RKO (cell line): ENCODE measurements around the gene TIMM22.

Experiments used
- DNase-seq: peaks from one replicate; pipeline ENCODE4 v3.0.0-alpha.2; 2016; ENCODE audit warnings: low spot score

Gene TIMM22

DNA sequence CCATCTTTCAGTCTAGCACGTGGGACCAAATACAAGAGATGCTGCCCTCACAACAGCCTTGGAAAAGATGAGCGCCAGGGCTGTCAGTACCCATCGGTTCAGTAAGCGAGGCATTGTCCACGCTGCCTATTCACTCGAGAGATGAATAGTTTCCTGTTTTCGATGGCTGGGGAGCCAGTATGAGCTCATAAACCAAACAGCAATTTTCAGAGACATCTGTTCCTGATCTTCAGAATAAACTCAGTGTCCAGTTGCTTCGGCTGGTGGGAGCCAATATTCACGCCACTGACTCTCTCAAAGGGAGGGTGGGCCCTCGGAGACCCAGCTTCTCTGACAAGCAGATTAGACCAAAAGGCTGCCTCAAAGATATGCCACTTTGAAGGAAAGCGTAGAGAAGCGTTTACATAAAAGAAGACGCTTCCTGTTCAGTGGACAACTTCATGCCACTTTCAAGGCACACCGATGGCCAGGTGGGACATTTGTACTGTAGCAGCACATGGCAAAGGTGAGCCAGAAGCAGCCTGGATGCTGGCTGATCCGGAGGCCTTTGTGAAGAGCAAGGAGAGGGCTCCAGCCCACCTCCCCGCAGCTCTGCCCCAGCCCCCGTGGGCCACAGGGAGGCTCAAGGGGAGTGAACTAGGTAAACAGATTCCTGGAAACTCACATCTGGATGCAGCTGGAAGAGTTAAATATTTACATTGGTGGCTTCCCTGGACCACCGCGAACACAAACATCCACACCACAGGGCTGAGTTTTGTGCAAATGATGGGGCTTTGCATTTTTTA lies 6.0 kb downstream of the TIMM22 start:
- DNase-seq: no peak

GRCh38 chr17:1003633-1003971 lies 6.7 kb downstream of the TIMM22 start:
- DNase-seq: no peak

GRCh38 chr17:1003972-1004768 lies 7.2 kb downstream of the TIMM22 start:
- DNase-seq: no peak

DNA sequence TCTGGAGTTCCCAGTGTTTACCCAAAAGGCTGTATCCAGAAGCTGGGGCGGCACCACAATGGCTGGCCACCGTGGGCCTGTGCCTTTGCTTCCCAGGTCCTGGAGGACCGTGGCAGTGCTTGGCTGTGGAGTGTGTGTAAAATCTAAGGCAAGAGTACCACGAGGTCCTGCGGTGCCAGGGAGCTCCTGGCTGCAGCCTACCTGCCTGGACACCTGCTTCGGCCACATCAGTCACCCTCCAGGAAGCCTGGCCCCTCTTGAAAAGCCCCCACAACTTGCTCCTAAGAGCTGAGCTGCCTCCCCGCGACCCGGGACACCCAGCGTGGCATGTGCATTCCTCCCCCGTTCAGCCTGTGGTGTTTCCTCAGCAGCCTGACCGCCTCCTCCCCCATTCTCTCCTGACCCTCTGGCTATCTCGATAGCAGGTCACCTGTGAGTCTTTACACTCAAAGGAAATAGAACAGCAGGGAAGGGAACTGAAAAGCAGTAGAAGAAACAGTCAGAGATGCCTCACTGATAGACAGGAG lies 7.9 kb downstream of the TIMM22 start:
- no peak for DNase-seq

- DNase-seq: no peak
These were observed 8.5 kb downstream of the TIMM22 start for GRCh38 chr17:1005361-1005946.

GRCh38 chr17:1006054-1006453 lies 9.1 kb downstream of the TIMM22 start:
- no peak for DNase-seq

DNA sequence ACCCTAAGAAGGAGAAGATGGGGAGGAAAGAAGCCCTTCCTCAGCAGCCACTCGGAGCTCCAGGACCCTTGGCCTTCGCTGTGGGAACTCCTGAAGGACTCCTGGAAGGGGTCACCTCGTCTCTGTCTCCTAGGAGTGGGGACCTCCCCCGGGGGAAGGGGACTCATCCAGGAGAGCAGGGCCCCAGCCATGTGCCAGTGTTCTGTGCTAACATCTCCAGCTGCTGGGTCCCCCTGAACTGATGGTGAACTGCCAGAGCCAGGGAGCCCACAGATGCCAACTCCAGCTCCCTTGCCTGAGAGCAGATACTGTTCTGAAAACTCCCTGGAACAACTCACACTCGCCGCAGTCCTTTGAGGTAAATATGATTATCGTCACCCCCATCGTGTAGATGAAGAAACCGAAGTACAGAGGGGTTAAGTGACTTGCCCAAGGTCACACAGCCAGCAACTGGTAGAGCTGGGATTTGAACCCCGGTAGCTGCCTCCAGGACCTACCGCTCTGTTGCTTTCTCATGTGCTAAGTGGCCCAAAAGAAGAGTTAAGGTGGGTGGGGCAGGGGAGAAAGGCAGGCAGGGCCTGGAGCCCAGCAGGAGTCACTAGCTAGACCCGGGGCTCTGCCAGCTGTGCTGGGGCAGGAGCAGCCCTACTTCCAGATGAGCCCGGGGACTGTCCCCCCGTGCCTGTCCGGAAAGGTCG lies 10.5 kb downstream of the TIMM22 start:
- no peak for DNase-seq

DNA sequence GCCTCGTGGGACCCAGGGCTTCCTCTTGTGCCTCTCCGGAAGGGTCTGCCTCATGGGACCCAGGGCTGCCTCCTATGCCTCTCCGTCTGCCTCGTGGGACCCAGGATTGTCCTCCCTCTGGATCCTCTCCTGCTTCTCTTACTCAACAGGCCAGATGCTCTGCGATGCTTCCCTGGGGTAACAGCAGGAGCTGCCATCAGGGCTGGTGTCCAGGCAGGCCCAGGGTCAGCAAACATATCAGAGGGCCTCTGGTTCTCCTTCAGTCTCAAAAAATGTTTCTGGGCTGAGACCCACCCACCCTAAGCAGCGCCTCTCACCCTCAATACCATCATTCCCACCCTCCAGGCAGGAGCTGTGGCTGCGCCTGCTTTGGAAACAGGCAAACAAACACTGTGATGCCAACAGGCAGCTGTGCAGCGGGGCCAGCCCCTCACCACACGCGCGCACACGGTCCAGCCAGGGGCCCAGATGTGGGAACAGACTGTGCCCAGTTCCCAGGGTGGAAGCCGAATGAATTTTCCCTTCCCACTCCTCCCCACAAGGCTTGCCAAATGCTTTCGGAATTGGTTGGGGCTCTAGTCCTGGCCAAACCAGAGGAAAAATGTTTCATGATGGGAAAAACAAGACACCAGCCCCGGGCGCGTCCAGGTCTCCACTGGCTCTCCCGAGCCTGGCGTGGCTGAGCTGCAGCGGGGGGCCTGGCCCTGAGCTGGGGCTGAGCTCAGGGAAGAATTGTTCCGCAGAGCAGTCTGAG lies 11.3 kb downstream of the TIMM22 start:
- DNase-seq: no peak

GRCh38 chr17:1009229-1010085 lies 12.5 kb downstream of the TIMM22 start:
- no peak for DNase-seq

- no peak for DNase-seq
These were observed 13.1 kb downstream of the TIMM22 start for GRCh38 chr17:1010086-1010450.

DNA sequence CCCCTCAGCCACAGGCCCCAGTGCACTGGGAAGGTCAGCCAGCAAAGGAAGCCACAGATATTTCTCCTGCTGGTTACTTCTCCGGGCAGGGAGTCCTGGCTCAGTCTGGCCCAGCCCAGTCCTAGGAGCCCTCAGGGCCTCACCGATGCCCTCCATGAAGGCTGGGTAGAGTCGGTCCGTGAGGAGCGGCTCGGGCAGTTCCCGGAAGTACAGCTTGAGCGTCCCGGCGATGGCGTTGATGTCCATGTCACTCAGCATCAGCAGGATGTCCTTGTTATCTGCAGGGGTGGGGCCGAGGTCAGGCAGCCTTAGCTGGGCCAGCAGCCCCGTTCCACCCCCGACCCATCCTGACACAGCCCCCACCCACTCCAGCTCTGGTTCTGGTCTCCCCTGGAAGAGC lies 13.7 kb downstream of the TIMM22 start:
- DNase-seq: no peak

DNA sequence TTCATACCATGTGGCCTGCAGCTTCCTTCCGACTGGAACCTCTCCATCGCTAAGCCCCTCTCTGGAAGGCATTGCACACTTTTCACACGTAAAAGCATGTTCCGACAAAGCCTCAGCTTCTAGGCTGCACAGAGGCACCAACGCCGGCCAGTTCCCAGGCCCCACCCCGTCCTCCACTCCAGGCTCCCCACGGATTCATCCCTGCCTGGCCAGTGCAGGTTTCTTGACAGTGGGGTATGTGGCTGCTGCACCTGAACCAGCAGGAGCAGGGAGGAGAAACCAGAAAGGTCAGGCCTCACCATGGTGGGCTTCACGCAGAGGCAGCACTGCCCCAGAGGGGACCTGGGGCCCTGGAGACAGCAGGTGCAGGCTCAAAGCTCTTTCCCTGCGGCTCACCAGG lies 14.2 kb downstream of the TIMM22 start:
- no peak for DNase-seq

DNA sequence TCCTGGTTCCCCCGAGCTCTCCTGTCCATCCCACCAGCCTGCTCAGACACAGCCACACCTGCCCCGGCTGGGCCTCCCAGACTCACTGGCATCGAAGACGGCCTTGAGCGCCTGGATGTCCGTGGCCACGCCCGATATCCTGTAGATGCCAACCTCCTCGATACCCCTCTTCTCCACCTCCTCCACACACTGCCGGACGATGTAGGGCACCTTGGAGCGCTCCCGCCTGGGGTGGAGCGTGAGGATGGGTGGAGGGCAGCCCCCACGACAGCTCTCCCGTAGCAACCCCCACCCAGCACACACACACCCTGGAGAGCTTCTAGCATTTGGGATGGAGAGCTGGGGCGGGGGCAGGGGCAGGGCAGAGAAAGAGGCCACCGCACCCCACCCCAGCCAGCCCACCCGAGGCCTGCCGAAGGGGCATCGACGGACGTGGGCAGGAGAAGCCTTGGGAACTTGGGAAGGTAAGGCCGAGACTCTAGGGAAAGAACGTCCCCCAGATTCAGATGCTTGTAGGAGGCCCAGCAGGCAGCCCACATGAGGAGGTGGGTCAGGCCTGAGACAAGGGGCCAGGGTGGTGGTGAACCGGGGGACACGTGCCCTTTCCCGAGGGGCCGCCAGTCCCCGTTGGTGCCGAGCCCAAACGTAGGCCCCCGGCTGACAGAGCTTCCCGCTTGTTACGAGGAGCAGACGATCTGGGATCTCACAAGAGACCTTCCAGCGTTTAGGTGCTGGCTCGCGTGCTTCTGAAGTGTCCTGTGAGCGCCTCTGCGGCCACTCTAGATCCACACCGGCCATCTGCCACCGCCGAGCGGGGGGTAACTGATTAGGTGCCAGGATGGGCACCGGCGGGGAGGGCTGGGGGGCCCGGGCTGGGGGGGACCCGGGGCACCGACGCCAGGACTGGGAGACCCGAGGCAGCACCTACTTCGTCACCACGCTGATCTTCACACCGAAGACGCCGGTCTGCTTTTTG lies 15.1 kb downstream of the TIMM22 start:
- DNase-seq: no peak

DNA sequence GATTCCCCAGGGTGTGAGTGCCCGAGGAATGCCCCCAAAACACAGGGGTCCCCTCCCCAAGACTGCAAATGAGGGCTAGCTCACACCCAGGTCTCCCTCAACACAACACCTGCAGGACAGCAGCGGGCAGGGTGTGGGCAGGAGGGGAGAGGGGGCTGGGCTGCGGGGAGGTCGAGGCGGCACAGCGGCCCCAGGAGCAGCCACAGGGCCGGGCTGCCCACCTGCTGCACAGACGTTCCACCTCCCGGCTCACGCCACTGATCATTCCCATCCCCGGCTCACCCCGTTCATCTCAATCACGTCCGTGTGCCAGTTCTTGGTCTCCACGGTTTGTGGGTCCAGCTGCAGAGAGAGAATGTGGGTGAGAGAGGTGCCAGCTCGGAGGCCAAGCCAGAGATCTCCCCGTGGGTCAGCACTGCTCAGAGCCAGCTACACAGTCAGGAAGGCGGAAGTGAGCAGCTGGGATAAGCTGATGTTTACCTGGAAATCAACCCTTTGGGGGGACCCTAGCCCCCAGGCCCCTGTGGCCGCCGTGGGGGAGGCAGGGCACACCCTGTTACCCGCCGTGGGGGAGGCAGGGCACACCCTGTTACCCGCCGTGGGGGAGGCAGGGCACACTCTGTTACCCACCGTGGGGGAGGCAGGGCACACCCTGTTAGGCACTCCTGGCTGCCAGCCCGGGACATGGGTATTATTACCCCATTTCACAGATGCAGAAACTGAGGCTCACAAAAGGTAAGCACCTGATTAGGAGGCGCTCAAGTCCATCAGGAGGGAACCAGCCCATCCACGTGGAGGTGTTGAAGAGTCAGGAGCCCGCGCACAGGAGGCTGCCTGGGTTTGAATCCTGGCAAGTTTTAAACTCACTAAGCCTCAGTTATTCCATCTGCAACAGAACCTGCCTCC lies 16.1 kb downstream of the TIMM22 start:
- no peak for DNase-seq

GRCh38 chr17:1013729-1014090 lies 16.8 kb downstream of the TIMM22 start:
- DNase-seq: no peak

GRCh38 chr17:1018547-1018946 lies 21.6 kb downstream of the TIMM22 start:
- no peak for DNase-seq

DNA sequence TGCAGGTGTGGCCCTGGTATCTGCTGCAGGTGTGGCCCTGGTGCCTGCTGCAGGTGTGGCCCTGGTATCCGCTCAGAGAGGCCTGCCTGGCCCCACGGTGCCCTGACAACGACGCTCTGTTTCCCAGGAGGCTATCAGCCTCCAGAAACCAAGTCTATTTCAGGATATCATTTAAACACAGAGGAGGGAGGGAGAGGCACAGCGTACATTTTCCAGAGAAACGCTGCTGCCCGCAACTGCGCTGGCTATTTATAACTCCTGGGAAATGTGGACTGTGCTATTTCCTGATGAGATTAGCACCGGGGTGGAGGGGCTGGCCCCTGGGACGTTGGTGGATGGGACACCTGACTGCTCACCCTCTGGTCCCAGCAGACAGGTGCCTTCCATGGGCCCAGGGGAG lies 22.5 kb downstream of the TIMM22 start:
- DNase-seq: no peak

DNA sequence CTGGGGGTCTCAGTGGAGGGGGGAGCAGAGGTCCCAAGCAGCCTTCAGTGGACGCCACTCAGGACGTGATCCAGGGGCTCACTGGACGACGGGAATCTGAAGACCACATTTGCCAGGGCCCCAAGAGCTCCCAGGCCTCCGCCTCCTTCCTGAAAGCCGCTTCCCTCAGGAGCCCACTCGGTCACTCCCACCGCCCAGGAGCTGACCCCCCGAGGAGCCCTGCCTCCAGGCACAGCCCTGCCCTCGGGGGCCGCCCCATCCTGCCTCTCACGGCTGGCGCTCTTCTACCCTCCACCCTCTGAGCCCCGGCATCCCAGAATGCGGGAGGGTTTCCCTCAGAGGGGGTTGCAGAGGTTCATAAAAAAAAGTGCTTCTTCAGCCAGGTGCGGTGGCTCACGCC lies 24.2 kb downstream of the TIMM22 start:
- DNase-seq: no peak
